GM18909 (cell line): ENCODE data around the gene UBAP2.
A peak's percentile ranks its signal among the peaks of the same experiment; 100 is the strongest.
"Not testable (repeated sequence)": the region's sequence is repeated elsewhere in the genome, so short reads cannot be mapped to it uniquely, and the experiment has no call there.

Experiments
- ATAC-seq: cut with Tn5 transposase; IDR thresholded peaks from one replicate; pipeline ENCODE4 v1.9.1; 2021; ENCODE audit warnings: mild to moderate bottlenecking; ENCODE audit not compliant: unreplicated experiment, poor library complexity

Gene UBAP2

GRCh38 chr9:34049630-34050384 is 1.1 kb upstream of the UBAP2 start:
- no peak for ATAC-seq

DNA sequence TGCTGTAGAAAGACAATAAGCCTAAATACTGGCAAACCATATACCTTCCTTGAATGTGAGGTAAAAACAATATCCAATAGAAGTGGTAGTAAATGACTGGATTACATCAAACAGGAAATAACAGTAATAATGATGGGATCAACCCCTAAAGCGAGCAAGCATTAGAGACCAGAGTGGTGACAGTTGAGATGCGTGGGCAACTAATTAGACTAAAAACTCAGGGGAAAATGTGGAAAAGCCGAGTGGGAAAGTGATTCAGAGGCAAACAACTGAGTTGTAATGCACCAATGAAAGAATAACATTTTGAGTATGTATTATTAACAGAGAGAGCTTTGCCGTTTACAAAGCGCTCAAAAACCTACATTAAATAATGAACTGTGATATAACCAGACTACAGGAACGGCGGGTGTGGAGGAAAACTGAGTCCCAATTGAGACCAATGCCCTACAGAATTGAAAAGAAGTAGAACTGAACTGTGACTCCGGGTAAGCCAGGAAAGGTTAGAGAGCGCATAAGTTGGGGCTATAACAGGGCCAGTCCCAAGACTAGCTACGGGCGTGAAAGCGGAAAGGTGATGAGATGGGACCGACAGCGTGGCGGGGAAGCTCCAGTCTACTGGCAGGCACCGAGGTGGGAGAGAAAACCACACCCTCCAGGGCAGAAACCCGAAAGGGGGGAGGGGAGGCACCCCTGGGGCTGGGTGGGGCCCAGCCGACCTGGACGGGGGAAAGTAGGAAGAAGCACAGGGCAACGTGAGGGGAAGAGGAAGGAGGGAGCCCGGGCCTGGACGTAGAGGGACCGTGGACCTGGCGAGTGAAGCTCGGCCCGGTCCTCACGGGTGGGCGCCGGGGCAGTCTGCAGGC is 592 bp downstream of the UBAP2 start:
- ATAC-seq, result peak; percentile 30

- ATAC-seq, result no peak
Measured at GRCh38 chr9:34046784-34047379, 1.8 kb downstream of the UBAP2 start.

DNA sequence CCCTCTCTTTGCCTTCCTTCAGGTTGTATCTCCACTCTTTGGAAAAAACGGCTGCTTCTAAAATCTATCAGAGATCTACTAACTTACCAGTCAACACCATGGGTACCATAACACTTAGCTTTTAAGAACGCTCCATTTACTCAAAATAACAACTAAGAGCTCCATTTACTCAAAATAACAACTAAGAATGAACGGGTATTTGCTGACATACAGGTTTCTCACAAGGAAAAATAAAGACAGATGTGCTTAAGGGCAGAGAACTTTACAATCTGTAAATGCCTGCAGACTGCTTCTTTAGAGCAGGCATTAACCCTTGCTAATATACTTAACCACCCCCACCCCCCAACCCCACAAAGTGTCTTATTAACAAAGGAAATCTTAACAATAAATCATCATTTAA is 2.8 kb downstream of the UBAP2 start:
- ATAC-seq, result no peak

GRCh38 chr9:34042074-34042473 is 6.6 kb downstream of the UBAP2 start:
- not testable (repeated sequence) for ATAC-seq

- not testable (repeated sequence) for ATAC-seq
Measured at GRCh38 chr9:34038851-34039250, 9.8 kb downstream of the UBAP2 start.

GRCh38 chr9:34037626-34038025 is 11.1 kb downstream of the UBAP2 start:
- no peak for ATAC-seq

DNA sequence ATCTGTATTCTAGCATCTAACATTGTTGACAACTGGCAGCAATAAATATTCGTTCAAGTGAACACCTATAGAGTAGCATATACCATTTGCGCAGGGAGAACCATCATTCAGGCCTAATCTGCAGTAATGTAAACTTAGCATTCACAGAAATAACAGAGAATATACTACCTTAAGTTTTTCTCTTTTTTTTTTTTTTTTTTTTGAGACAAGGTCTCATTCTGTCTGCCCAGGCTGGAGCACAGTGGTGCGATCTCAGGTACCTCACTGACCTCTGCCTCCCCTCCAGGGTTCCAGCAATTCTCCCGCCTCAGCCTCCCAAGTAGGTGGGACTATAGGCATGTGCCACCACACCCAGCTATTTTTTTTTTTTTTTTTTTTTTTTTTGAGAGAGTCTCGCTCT is 12.1 kb downstream of the UBAP2 start:
- no peak for ATAC-seq

- no peak for ATAC-seq
Measured at GRCh38 chr9:34035656-34036055, 13.0 kb downstream of the UBAP2 start.

GRCh38 chr9:34034698-34035065 is 14.0 kb downstream of the UBAP2 start:
- ATAC-seq, result no peak

DNA sequence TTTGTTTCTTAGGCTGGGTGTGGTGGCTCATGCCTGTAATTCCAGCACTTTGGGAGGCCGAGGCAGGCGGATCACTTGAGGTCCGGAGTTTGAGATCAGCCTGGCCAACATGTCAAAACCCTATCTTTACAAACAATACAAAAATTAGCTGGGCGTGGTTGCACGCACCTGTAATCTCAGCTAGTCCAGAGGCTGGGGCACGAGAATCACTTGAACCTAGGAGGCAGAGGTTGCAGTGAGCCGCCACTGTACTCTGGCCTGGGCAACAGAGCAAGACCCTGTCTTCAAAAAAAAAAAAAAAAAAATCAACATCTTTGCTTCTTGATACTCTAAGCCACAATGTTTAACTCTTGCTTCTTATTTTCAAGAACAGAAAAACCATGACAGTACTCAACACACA is 16.1 kb downstream of the UBAP2 start:
- no peak for ATAC-seq

DNA sequence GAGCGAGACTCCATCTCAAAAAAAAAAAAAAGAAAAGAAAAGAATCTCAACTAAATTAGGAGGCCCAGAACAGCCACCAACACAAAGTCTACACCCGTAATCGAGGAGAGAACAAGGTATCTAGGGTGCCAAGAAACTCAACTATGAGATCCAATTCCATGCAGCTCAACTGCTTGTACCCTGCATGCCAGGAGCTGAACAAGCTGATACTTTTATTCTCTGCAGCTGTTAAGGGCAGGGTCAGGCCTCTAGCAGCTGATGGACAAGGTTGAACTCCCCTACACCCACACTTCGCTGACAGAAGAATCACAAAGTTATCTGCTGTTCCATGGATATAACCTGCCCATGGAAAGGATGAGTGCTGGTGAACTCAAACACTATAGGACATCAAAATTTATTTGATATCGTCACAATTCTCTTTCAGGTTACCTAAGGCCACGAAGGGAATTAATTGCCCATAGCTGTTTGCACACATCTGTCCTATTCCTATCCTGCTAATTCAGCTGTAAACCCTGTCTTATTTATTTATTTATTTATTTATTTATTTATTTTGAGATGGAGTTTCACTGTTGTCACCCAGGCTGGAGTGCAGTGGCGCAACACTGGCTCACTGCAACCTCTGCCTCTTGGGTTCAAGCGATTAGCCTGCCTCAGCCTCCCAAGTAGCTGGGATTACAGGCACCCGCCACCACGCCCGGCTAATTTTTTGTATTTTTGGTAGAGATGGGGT is 20.7 kb downstream of the UBAP2 start:
- ATAC-seq, result no peak

DNA sequence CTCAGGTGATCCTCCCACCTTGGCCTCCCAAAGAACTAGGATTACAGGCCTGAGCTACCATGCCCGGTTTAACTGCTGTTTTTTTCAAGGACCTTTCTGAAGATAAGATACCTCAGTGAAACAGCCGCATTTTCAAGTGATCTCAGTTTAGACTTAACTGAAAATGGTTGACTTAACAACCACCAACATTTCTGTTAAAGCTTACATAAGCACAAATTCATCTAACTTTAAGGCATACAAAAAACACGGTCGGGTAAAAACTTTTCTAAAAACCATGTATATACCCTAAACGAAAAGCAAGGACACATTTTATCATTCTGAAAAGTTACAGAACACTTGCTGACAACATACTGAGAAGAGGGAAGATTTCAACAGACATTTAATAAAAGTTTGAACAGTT is 22.9 kb downstream of the UBAP2 start:
- ATAC-seq, result no peak

GRCh38 chr9:34025062-34025461 is 23.6 kb downstream of the UBAP2 start:
- no peak for ATAC-seq

GRCh38 chr9:34024476-34024875 is 24.2 kb downstream of the UBAP2 start:
- ATAC-seq, result not testable (repeated sequence)

DNA sequence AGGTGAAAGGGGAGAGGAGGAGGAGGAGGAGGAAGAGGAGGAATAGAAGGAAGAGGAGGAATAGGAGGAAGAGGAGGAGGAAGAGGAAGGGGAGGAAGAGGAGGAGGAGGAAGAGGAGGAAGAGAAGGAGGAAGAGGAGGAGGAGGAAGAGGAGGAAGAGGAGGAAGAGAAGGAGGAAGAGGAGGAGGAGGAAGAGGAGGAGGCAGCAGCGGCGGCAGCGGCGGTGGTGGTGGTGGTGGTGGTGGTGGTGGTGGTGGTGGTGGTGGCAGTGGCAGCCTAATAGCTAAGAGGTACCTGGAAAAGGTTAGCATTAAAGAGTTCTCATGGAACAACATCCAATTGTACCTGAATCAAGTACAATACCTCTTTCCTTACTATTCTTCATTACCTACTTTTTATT is 32.5 kb downstream of the UBAP2 start:
- no peak for ATAC-seq

GRCh38 chr9:34010979-34011378 is 37.7 kb downstream of the UBAP2 start:
- no peak for ATAC-seq

DNA sequence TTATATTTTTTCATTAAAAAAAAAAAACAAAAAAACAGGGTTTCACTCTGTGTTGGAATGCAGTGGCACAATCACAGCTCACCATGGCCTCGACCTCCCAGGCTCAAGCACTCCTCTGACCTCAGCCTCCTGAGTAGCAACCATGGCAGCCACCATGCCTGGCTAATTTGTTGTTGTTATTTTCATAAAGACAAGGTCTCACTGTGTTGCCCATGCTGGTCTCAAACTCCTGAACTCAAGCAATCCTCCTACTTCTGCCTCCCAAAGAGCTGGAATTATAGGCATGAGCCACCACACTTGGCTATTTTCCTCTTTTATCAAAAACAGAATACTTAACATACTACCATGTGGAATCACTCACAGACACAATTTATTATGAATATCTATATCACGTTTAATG is 46.7 kb downstream of the UBAP2 start:
- no peak for ATAC-seq

GRCh38 chr9:34001298-34001697 is 47.4 kb downstream of the UBAP2 start:
- ATAC-seq, result no peak

DNA sequence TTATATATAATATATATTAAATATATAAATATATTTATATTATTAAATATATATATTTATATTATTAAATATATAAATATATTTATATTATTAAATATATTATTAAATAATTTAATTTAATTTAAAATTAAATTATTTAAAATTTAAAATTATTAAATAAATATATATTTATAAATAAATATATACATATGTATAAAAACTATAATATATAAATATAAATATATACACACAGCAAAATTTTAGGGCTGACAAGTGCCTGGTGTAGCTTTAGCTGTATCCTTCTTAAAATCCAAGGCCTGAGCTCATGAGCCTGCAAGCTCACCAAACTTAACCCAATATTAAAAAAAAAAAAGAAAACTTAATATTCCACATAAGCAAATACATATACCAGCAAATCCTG is 53.2 kb downstream of the UBAP2 start:
- ATAC-seq, result no peak

DNA sequence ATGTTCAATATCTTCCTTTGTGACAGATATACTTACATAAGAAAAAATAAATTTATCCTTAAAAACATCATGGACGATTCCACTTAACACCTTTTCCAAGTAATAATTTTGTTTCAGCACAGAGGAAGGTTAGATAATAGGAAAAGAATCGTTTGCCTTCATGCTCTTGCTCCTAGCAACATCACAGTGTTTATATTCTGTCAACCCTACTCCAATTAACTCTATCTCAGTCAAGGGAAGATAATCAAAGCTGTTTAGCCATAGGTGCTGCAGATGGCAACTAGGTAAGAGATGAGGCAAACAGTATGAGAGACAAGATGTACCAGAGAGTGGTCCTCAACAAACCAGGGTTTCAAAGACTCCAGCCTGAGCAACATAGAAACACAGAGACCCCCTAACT is 55.6 kb downstream of the UBAP2 start:
- no peak for ATAC-seq
